ENCODE results near the gene MMP11. TPM values are rescaled to one million over a fixed set of nuclear protein-coding genes. Genes with fewer than 3 reads are reported as not detected.

The MMP11 gene
- total and polyA plus RNA-seq, 2 of the 13 experiments (the other 11 are each of a cell fraction or from before 2014, with no cell fraction given): 8.9 to 28.6 TPM

GRCh38 chr22:23764899-23765881 is 7.5 kb upstream of the MMP11 start (continued):
- TF ChIP-seq MZF1 (CRISPR knock-in tag; IDR thresholded peaks at IDR 0.05; ENCODE audit: borderline replicate concordance) (no peak), MBD4 (IDR thresholded peaks at IDR 0.05; ENCODE audit: borderline replicate concordance, low read length) (no peak), SALL1 (CRISPR knock-in tag; IDR thresholded peaks at IDR 0.05) (peak; percentile 69), CREM (IDR thresholded peaks at IDR 0.05) (no peak), CREM (CRISPR knock-in tag; IDR thresholded peaks at IDR 0.05) (no peak), HINFP (CRISPR knock-in tag; IDR thresholded peaks at IDR 0.05; ENCODE audit: low read depth) (no peak), SALL2 (CRISPR knock-in tag; IDR thresholded peaks at IDR 0.05) (no peak), SYNCRIP (IDR thresholded peaks at IDR 0.05; ENCODE audit: insufficient read depth, low read depth, low read length) (no peak), GATAD2A (CRISPR knock-in tag; IDR thresholded peaks at IDR 0.05) (peak; percentile 97), ARNTL (CRISPR knock-in tag; IDR thresholded peaks at IDR 0.05) (no peak), EP300 (IDR thresholded peaks at IDR 0.05; ENCODE audit: low read depth in 2 of 2, low read length in 2 of 2) (peak in 1 of 2 experiments; percentile 66; a peak in 1 of 4 replicates), EP300 (CRISPR knock-in tag; IDR thresholded peaks at IDR 0.05; ENCODE audit: borderline replicate concordance) (peak; percentile 78), ZMAT3 (CRISPR knock-in tag; conservative IDR thresholded peaks at IDR 0.05) (no peak), GLMP (CRISPR knock-in tag; IDR thresholded peaks at IDR 0.05; ENCODE audit: borderline replicate concordance) (no peak), PLRG1 (conservative IDR thresholded peaks at IDR 0.05) (no peak), ZNF883 (CRISPR knock-in tag; IDR thresholded peaks at IDR 0.05; ENCODE audit: not compliant biosample characterization) (no peak), MAFG (CRISPR knock-in tag; IDR thresholded peaks at IDR 0.05) (no peak), ZFP36L2 (CRISPR knock-in tag; IDR thresholded peaks at IDR 0.05) (no peak), ZNF891 (CRISPR knock-in tag; IDR thresholded peaks at IDR 0.05) (0 out of 2 replicates have a peak, but pooled peaks have one; percentile 32), CCDC6 (CRISPR knock-in tag; IDR thresholded peaks at IDR 0.05) (peak; percentile 77), FOXA3 (CRISPR knock-in tag; IDR thresholded peaks at IDR 0.05) (peak; percentile 69), KLF11 (CRISPR knock-in tag; IDR thresholded peaks at IDR 0.05) (no peak), PAF1 (CRISPR knock-in tag; IDR thresholded peaks at IDR 0.05) (0 out of 2 replicates have a peak, but pooled peaks have one; percentile 77), RXRB (CRISPR knock-in tag; IDR thresholded peaks at IDR 0.05; ENCODE audit: borderline replicate concordance) (peak; percentile 54; the same call in 1 of the 2 replicates), PITX1 (CRISPR knock-in tag; IDR thresholded peaks at IDR 0.05) (0 out of 2 replicates have a peak, but pooled peaks have one; percentile 33), TBX3 (IDR thresholded peaks at IDR 0.05; ENCODE audit: borderline replicate concordance) (no peak), NR2C2 (CRISPR knock-in tag; IDR thresholded peaks at IDR 0.05; ENCODE audit: borderline replicate concordance) (peak; percentile 95)
- TF ChIP-seq, protein P1, sequence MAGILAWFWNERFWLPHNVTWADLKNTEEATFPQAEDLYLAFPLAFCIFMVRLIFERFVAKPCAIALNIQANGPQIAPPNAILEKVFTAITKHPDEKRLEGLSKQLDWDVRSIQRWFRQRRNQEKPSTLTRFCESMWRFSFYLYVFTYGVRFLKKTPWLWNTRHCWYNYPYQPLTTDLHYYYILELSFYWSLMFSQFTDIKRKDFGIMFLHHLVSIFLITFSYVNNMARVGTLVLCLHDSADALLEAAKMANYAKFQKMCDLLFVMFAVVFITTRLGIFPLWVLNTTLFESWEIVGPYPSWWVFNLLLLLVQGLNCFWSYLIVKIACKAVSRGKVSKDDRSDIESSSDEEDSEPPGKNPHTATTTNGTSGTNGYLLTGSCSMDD (CRISPR knock-in tag; IDR thresholded peaks at IDR 0.05): no peak
